ENCODE results near the gene ROR2. TPM values are rescaled to one million over a fixed set of nuclear protein-coding genes. Genes with fewer than 3 reads are reported as not detected.

Gene ROR2
- total and polyA plus RNA-seq, 2 of the 8 experiments (the other 6 are each of a cell fraction or from before 2014, with no cell fraction given): 2.7 to 4.3 TPM

GRCh38 chr9:91913986-91914385, 36.0 kb downstream of the ROR2 start (continued):
- no peak for TF ChIP-seq RBBP5 (IDR thresholded peaks at IDR 0.05; ENCODE audit: borderline replicate concordance, low read depth, low read length)
- no peak for TF ChIP-seq TCF12 (IDR thresholded peaks at IDR 0.05; ENCODE audit: low read depth, low read length)
- TF ChIP-seq SIN3A (conservative IDR thresholded peaks at IDR 0.05 in 1 of 2, IDR thresholded peaks at IDR 0.05 in 1 of 2; ENCODE audit: low read depth in 1 of 2, low read length in 2 of 2): no peak
- TF ChIP-seq SIX5 (IDR thresholded peaks at IDR 0.05; ENCODE audit: low read depth, low read length): no peak

Data from H1 (cell line).